ENCODE measurements around the gene TDRD12. TPM values are rescaled to one million over a fixed set of nuclear protein-coding genes. Genes with fewer than 3 reads are reported as not detected.

TDRD12 gene
- total and polyA plus RNA-seq, 2 experiments from 2014 or later = 0.68 to 2.8 TPM

- Mint-ChIP-seq H3K9me3 (no peaks in the 10 kb centered on the region; the same call in 2 of the 3 replicates), H3K27me3 (ENCODE audit: insufficient read depth, low read depth, poor library complexity) (no peaks in the 10 kb centered on the region), H3K27ac (no peak overlapping the region; the same call in 1 of the 2 replicates), H3K4me1 (peaks cover 21% of the 10 kb centered on the region), H3K36me3 (ENCODE audit: low read depth) (no peaks in the 10 kb centered on the region), H3K4me3 (no peak overlapping the region)
- no peaks in the 10 kb centered on the region for H3K9me2 ChIP-seq (ENCODE audit: insufficient read depth)
- peaks cover 2% of the 10 kb centered on the region for H3K4me1 ChIP-seq (ENCODE audit: insufficient read depth)
- no peak overlapping the region for H2AFZ ChIP-seq
- no peaks in the 10 kb centered on the region for H3K79me2 ChIP-seq (replicated peaks; ENCODE audit: insufficient read depth)
- no peak overlapping the region for H3K4me2 ChIP-seq
- ATAC-seq = no peak
- H3K27ac ChIP-seq (ENCODE audit: low read depth) = no peak overlapping the region
- TF ChIP-seq STAT1 (IDR thresholded peaks at IDR 0.05; ENCODE audit: unreplicated experiment) (no peak), JUNB (IDR thresholded peaks at IDR 0.05; ENCODE audit: unreplicated experiment) (no peak), NANOG (IDR thresholded peaks at IDR 0.05; ENCODE audit: borderline replicate concordance) (no peak), POLR2AphosphoS5 (IDR thresholded peaks at IDR 0.05; ENCODE audit: low read depth) (no peak), ETS1 (IDR thresholded peaks at IDR 0.05) (no peak), ZNF114 (CRISPR knock-in tag; IDR thresholded peaks at IDR 0.05) (no peak), REST (IDR thresholded peaks at IDR 0.05; ENCODE audit: unreplicated experiment) (no peak), CREB1 (CRISPR knock-in tag; IDR thresholded peaks at IDR 0.05; ENCODE audit: low read depth) (no peak), CTCF (conservative IDR thresholded peaks at IDR 0.05; ENCODE audit: low read depth in 2 of 2) (no peak), EZH2 (IDR thresholded peaks at IDR 0.05; ENCODE audit: low read depth, unreplicated experiment) (no peak), ZNF462 (CRISPR knock-in tag; IDR thresholded peaks at IDR 0.05) (no peak)
- no peak overlapping the region for H3K4me3 ChIP-seq
- no peak for DNase-seq (ENCODE audit: low spot score)
- H3K27me3 ChIP-seq (ENCODE audit: insufficient read depth) = no peaks in the 10 kb centered on the region
- no peaks in the 10 kb centered on the region for H3F3A ChIP-seq (replicated peaks; ENCODE audit: low read depth)
- no peaks in the 10 kb centered on the region for H3K36me3 ChIP-seq (ENCODE audit: insufficient read depth)
- no peaks in the 10 kb centered on the region for H4K20me1 ChIP-seq (replicated peaks; ENCODE audit: insufficient read depth)
These were observed 91.6 kb downstream of the TDRD12 start for GRCh38 chr19:32811151-32811550.
